ENCODE data around the gene RPGRIP1.
"Not testable (repeated sequence)": the region's sequence is repeated elsewhere in the genome, so short reads cannot be mapped to it uniquely, and the experiment has no call there.

Gene RPGRIP1

DNA sequence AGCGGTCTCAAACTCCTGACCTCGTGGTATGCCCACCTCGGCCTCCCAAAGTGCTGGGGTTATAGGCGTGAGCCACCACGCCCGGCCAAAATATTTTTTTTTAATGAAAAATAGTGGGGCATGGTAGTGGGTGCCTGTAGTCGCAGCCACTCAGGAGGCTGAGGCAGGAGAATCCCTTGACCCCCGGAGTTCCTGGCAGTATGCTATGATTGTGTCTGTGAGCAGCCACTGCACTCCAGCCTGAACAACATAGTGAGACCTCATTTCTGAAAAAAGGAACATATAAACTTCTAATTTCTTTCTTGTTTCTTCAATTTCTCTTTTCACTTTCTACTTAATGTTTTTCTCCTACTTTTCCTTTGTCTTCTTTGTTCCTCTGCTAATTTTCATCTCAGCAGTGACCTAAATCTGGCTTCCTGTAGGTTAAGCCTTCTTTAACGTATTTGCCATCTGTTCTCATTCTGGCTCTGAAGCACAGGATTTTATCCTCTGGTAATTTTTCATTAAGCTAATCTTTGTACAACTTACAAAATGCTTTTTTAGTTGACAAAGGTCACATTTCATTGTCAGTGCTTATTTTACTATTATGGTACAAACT, 4.5 kb upstream of the RPGRIP1 start:
- TF ChIP-seq, protein P1, sequence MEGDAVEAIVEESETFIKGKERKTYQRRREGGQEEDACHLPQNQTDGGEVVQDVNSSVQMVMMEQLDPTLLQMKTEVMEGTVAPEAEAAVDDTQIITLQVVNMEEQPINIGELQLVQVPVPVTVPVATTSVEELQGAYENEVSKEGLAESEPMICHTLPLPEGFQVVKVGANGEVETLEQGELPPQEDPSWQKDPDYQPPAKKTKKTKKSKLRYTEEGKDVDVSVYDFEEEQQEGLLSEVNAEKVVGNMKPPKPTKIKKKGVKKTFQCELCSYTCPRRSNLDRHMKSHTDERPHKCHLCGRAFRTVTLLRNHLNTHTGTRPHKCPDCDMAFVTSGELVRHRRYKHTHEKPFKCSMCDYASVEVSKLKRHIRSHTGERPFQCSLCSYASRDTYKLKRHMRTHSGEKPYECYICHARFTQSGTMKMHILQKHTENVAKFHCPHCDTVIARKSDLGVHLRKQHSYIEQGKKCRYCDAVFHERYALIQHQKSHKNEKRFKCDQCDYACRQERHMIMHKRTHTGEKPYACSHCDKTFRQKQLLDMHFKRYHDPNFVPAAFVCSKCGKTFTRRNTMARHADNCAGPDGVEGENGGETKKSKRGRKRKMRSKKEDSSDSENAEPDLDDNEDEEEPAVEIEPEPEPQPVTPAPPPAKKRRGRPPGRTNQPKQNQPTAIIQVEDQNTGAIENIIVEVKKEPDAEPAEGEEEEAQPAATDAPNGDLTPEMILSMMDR (conservative IDR thresholded peaks at IDR 0.05; ENCODE audit: low read depth): no peak
- no peak for DNase-seq (ENCODE audit: low spot score)
- POLR2A ChIA-PET (ENCODE audit: low non-redundant PET): no interaction called here
- H3K27ac ChIP-seq: no peak overlapping the region
- CTCF ChIA-PET: interaction anchor here (0.6 to 0.8 kb wide), 2 partner anchors 69 to 945 kb away, joined by 3 read pairs; no protein-coding TSS in a partner anchor

- ChIA-PET CTCF (interaction anchor here (0.7 kb wide), 2 partner anchors 137 to 208 kb away, joined by 3 read pairs; no protein-coding TSS in a partner anchor), POLR2A (ENCODE audit: low non-redundant PET) (no interaction called here)
- TF ChIP-seq, protein P1 (conservative IDR thresholded peaks at IDR 0.05; ENCODE audit: low read depth): no peak
- no peak overlapping the region for H3K27ac ChIP-seq
- no peak for DNase-seq (ENCODE audit: low spot score)
Observed at GRCh38 chr14:21278632-21279031, 1.3 kb upstream of the RPGRIP1 start.

- POLR2A ChIA-PET (ENCODE audit: low non-redundant PET); DNase-seq (ENCODE audit: low spot score); H3K27ac ChIP-seq: not testable (repeated sequence)
- CTCF ChIA-PET: interaction anchor here (0.7 kb wide), 1 partner anchor 1608 kb away, joined by 6 read pairs; no protein-coding TSS in a partner anchor
Observed at GRCh38 chr14:21281917-21282316, 2.0 kb downstream of the RPGRIP1 start.

DNA sequence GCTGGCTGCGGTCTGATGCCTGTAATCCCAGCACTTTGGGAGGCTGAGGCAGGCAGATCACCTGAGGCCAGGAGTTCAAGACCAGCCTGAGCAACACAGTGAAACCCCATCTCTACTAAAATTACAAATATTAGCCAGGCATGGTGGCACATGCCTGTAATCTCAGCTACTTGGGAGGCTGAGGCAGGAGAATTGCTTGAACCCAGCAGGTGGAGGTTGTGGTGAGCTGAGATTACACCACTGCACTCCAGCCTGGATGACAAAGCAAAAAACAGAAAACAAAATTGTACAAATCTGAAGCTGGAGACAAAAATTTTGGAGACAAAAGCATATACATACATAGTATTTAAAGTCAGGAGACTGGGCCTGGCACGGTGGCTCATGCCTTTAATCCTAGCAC, 6.6 kb downstream of the RPGRIP1 start:
- CTCF ChIA-PET; H3K27ac ChIP-seq; DNase-seq (ENCODE audit: low spot score); POLR2A ChIA-PET (ENCODE audit: low non-redundant PET): not testable (repeated sequence)

- no peak for DNase-seq (ENCODE audit: low spot score)
- ChIA-PET POLR2A (ENCODE audit: low non-redundant PET) (no interaction called here), CTCF (no interaction called here)
- TF ChIP-seq, protein P1 (conservative IDR thresholded peaks at IDR 0.05; ENCODE audit: low read depth): no peak
- no peak overlapping the region for H3K27ac ChIP-seq
Observed at GRCh38 chr14:21287168-21287567, 7.3 kb downstream of the RPGRIP1 start.

- POLR2A ChIA-PET (ENCODE audit: low non-redundant PET); DNase-seq (ENCODE audit: low spot score); H3K27ac ChIP-seq: not testable (repeated sequence)
- CTCF ChIA-PET: interaction anchor here (0.7 kb wide), 1 partner anchor 190 kb away, joined by 5 read pairs; no protein-coding TSS in a partner anchor
Observed at GRCh38 chr14:21294026-21294425, 14.1 kb downstream of the RPGRIP1 start.

DNA sequence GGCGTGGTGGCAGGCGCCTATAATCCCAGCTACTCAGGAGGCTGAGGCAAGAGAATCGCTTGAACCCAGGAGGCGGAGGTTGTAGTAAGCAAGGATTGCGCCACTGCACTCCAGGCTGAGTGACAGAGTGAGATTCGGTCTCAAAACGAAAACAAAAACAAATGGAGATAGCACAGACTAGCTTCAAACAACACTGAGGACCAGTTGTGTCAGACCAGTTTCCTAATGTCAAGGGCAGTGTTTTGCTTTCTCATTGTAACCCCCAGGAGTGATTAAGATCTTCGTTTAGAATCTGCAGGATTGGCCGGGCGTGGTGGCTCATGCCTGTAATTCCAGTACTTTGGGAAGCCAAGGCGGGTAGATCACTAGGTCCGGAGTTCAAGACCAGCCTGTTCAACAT, 18.5 kb downstream of the RPGRIP1 start:
- no peak overlapping the region for H3K27ac ChIP-seq
- ChIA-PET CTCF (no interaction called here), POLR2A (ENCODE audit: low non-redundant PET) (no interaction called here)
- DNase-seq (ENCODE audit: low spot score): no peak
- TF ChIP-seq, protein P1 (conservative IDR thresholded peaks at IDR 0.05; ENCODE audit: low read depth): no peak

DNA sequence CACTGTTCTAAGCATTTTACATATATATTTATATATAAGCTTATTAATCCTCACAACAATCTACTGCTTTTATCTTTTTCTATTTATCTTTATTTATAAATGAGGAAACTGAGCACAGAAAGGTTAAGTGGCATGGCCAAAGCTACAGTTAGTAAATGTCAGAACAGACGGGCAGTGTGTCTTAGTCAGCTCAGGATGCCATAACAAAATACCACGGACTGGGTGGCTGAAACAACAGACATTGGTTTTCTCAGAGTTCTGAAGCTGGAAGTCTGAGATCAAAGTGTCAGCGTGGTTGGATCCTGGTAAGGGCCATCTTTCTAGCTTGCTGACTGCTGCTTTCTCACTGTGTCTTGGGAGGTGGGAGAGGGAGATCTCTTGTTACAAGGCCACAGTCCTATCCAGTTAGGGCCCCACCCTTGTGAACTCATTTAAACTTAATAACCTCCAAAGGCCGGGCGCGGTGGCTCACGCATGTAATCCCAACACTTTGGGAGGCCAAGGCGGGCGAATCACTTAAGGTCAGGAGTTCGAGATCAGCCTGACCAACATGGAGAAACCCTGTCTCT, 19.8 kb downstream of the RPGRIP1 start:
- CTCF ChIA-PET: interaction anchor here (0.9 kb wide), 1 partner anchor 14 kb away, joined by 3 read pairs; no protein-coding TSS in a partner anchor
- POLR2A ChIA-PET (ENCODE audit: low non-redundant PET): no interaction called here
- no peak for DNase-seq (ENCODE audit: low spot score)
- no peak overlapping the region for H3K27ac ChIP-seq
- TF ChIP-seq, protein P1 (conservative IDR thresholded peaks at IDR 0.05; ENCODE audit: low read depth): no peak

Measured in RWPE1 (cell line).